Neural cell (in vitro differentiated cells): ENCODE data around the gene S100A11.
"Not testable (repeated sequence)": the region's sequence is repeated elsewhere in the genome, so short reads cannot be mapped to it uniquely, and the experiment has no call there.

ENCODE experiments used
- CTCF ChIP-seq: fragments of 450-650 bp; IDR thresholded peaks from 2 replicates; pipeline ENCODE4 v1.5.1; 2014; ENCODE audit warnings: antibody characterized with exemption, mild to moderate bottlenecking, moderate library complexity; ENCODE audit not compliant: poor library complexity, severe bottlenecking
- EP300 ChIP-seq: fragments of 450-650 bp; conservative IDR thresholded peaks from 2 replicates; pipeline ENCODE4 v1.6.1; 2014; ENCODE audit warnings: antibody characterized with exemption, mild to moderate bottlenecking, moderate library complexity; ENCODE audit not compliant: poor library complexity, severe bottlenecking
- EZH2 ChIP-seq: fragments of 200-600, 300-800 bp; shearing (Covaris generic), sonication (generic); IDR thresholded peaks from 2 replicates; pipeline ENCODE4 v1.6.1; 2014; ENCODE audit warnings: antibody characterized with exemption, low read length, borderline replicate concordance, mild to moderate bottlenecking; ENCODE audit not compliant: insufficient read depth, poor library complexity, severe bottlenecking
- MXI1 ChIP-seq: fragments of 450-650 bp; conservative IDR thresholded peaks from 2 replicates; pipeline ENCODE4 v1.6.1; 2014; ENCODE audit warnings: antibody characterized with exemption, mild to moderate bottlenecking; ENCODE audit not compliant: poor library complexity, severe bottlenecking
- POLR2AphosphoS5 ChIP-seq: IDR thresholded peaks from 2 replicates; pipeline ENCODE4 v1.6.1; 2012
- RAD21 ChIP-seq: fragments of 450-650 bp; conservative IDR thresholded peaks from 2 replicates; pipeline ENCODE4 v1.6.1; 2014; ENCODE audit warnings: antibody characterized with exemption, mild to moderate bottlenecking, moderate library complexity
- SMC3 ChIP-seq: fragments of 450-650 bp; conservative IDR thresholded peaks from 2 replicates; pipeline ENCODE4 v1.6.1; 2014; ENCODE audit warnings: antibody characterized with exemption, mild to moderate bottlenecking, moderate library complexity; ENCODE audit not compliant: poor library complexity
- TAF1 ChIP-seq: IDR thresholded peaks from 2 replicates; pipeline ENCODE4 v1.6.1; 2012; ENCODE audit warnings: low read depth

- TF ChIP-seq CTCF, EZH2, EP300, POLR2AphosphoS5, MXI1, TAF1, SMC3, RAD21: not testable (repeated sequence)
Measured at GRCh38 chr1:152081026-152081425, 44.2 kb upstream of the S100A11 start.
